GM18519 (cell line): ENCODE data around the gene KCNG4.
A peak's percentile ranks its signal among the peaks of the same experiment; 100 is the strongest.

ENCODE experiments used
- ATAC-seq: cut with Tn5 transposase; IDR thresholded peaks from one replicate; pipeline ENCODE4 v1.9.1; 2021; ENCODE audit warnings: mild to moderate bottlenecking, moderate library complexity; ENCODE audit not compliant: unreplicated experiment, low FRiP score

The KCNG4 gene

DNA sequence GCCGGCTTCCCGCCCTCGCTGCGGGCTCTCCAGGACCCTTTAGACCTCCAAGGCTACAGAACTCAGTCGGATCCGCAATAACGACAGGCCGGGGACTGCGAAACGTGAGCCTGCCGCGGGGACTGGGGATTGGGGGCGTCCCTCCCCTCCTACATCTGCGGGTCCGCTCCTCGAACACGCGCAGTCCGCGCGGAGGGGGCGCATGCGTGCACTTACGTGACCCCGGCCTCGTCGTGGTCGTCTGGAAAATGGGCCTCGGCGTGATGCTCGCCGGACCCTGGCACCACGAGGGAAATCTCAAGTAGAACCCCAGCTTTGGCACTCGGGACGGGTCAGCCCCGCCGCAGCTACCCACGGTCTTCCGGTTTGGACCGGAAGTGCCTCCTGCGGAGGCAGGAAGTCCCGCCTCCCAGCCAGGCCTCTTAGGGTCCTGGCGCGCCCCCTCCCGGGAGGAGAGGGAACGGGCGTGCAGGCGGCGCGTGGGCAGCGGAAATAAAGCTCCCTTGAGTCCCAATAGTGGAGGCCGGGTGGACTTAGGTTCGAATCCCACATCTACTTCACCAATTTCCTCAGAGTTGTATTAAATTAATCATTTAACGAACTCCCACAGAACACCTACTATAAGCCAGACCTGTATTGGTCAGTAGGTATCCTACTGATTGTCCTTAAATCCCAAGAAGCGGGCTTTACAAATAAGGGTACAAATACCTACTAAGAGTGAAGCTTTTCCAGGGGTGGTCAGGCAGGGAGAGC is 53.0 kb downstream of the KCNG4 start, which contains the start of gene TAF1C:
Gene TAF1C, minus strand, starts transcription at position 373 of the 753 bp plus-strand sequence. CDS start 2,069 bp downstream, outside the sequence.
- peak; percentile 66 for ATAC-seq

DNA sequence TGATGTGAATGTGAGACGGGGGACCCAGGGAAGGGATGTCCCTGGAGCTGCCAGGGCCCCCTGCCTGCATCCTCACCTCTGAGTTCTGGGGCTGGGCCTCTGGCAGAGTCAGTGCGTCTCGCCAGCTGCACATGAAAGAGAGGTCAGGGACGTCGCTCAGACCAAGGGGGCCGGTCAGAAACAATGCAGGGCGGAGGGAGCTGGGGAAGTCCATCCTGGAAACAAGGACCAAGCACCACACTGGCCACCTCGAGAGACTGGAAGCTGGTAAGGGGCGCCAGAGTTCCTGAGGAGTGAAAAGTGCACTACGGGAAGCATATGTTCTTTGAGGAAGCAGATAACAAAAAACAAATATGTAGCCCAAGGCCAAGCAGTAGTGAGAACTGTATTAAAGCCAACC is 55.0 kb downstream of the KCNG4 start:
- no peak for ATAC-seq

DNA sequence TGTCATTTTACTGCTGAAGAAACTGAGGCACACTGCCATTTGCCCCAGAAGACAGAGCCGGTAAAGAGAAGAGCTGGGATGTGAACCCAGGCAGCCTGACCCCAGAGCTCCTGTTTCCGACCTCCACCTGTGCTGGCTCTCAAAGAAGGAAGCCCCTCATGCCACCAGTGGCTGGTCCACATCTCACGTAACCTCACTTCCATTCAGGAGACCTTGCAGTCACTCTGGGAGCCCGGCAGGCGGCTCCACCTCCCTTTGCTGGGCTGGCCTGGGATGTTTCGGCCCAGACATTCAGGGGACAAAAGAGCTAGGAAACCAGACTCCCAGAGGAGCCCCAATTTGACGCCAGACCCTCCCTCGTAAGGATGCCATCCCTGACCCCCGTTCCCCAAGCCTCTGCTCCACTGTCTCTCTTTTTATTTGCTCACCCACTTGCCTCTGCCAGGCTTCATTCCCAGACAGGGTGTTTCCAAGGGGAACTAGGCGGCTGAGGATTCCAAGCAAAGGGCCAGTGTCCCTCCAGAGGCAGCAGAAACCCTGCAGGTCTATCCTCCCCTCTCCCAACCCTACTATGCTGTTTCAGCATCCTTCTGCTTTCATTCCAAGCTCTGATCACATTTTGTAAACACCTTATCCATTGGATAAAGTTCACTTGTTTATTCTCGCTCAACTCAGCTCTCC is 55.8 kb downstream of the KCNG4 start:
- no peak for ATAC-seq

DNA sequence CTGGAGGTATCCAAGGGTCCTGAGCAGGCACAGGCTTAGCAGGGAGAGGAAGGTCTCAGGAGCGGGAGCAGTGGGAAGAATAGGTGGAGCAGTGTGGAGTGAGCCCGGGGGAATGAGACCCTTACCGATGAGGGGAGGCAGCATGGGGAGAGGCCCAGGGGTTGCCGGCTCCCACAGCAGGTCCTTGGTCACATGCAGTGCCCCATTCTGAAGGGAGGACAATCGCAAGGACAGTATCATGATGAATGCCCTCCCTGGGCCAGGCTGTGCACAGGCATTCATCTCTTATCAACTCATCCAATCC is 56.3 kb downstream of the KCNG4 start:
- no peak for ATAC-seq

DNA sequence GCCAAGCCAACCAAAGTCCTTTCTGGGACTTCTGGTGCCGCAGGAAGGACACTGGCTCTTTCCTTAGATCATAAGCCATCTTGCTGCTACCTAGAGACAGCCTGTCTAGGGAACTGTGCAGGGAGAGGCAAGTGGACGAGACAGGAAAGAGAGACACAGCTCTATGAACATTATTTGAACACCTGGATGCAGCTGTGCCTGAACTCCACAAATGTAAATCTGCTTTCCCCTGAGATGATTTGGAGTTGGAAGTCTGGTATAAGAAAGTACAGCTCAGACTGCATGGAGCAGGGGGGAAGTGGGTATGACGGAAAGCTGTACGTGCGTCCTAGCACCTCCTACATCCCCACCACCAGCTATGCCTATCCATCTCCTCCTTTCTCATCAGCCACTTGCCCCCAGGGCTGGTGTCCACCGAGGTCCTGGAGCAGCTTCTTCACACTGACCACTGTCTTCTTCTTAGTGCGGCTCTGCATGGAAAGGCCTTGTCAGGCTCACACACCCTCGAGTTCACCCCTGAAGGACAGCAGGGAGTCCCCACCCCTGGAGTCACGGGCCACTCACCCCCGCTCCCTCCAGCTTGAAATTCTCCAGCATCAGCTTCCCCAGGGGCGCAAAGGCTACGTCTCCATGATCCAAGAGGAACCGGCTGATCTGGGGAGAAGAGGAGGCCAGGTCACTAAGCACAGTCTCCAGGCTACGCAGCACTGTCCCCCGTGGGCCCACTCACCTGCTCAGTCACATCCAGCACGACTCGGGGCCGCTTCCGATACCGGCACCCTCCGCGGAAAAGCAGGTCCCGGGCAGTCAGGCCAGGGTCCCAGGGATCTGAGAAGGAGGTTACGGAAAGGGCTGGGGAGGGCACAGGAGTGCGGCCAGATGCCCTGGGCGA is 56.9 kb downstream of the KCNG4 start:
- ATAC-seq = no peak

DNA sequence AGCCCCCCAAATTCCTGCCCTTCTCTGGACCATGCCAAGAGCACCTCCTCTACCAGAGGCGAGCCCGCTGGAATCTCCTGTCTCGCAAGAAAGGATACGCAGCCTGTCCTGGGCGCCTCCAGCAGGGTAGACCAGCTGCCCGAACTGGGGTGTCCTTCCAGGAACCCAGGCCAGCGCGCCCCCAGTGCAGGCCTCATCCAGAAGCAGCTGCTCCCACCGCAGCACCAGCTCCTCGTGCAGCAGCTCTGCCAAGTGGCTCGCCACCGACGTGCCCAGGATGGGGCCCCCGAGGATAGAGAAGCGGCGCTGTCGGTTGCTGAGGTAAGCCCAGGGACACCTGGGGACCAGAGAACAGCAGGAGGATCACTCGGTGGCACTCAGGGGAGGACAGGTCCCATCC is 57.7 kb downstream of the KCNG4 start:
- no peak for ATAC-seq

DNA sequence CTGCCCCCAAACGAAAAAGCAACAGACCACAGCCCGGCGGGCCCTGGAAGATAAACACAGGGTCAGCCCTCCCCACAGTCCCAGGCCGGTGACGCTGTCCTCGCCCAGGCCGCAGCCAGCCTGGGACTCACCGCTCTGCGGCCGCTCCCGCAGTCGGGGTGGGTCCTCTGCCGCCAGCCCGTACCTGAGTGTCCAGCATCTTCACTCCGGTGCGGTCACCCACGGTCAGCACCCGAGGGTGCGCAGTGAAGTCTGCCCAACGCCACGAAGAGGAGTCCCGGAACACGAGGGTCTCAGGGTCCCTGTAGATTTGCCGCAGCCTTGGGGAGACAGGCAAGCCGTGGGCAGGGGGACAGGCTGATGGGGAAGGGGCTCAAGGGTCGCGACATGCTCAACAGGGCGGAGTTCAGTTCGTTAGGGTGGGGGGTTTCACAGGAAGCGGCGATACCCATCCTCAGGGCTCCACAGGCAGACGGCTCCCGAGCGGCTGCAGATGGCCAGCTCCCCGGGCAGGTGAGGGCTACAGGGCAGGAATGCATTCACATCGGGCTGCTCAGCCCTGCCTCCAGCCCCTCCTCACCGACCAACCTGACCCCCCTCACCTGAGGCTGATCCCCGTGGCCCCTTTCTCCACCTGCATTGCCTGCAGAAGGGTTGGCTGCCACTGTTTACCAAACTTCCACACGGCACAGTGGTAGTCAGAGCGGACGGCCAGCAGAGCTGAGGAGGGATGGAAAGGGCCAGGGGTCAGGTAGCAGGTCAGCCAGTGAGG is 58.5 kb downstream of the KCNG4 start:
- no peak for ATAC-seq

DNA sequence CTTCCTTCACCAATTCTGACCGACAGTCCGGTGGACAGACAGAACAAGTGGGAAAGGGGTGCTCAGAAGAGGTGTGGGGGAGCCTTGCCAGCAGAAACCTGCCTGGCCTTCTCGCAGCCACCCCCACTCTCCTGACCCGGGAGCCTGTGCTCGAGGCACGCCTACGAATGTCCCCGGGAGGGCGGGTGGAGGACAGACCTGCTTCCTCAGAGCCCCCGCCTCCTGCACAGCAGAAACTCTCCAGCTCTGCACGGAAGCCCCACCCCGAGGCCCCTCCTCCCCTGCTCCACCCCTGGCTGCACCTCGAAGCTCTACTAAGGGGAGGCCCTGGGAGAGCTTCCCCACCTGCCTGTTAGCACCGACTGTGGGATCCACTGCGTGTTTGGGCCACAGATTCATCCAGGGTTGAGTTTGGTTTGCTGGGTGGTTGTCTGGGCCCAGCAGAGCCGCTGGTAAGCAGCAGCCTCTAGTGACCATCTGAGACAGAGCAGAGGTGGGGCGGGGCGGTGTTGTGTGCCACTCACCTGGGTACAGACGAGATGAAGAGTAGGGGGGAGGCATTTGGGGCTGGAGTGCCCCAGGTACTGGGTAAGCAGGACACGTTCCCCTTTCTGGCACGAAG is 59.2 kb downstream of the KCNG4 start:
- ATAC-seq = no peak

DNA sequence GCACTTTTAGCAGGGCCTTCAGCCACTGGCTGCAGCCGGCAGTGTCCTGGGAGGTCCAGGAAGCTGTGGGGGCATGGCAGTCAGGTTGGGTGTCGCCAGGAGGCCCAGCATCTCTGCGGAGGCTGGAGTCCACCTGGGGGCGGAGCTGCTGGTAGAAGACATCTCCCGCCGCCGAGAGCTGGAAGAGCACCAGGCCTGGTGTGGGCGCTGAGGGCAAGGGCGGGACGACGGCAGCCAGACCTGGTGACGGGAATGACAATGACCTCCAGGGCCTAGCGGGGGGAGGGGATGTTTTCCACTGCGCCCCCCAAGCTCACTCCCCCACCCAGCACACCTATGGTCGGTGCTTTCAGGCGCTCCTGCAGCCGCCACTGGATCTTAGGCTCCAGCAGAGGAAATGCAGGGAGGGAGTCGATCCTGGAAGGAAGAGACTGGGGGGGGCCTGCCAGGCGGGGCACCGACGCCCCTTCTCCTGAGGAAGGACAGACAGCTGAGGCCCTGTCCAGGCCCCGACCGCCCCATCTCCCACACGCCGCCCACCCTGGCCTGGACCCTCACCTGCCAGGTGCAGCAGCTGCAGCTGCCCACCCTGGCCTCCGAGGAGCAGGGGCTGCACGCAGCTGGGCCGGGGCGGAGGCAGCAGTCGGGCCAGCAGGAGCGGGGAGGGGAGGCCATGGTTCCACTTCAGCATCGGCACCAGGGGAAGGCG is 60.0 kb downstream of the KCNG4 start:
- no peak for ATAC-seq

DNA sequence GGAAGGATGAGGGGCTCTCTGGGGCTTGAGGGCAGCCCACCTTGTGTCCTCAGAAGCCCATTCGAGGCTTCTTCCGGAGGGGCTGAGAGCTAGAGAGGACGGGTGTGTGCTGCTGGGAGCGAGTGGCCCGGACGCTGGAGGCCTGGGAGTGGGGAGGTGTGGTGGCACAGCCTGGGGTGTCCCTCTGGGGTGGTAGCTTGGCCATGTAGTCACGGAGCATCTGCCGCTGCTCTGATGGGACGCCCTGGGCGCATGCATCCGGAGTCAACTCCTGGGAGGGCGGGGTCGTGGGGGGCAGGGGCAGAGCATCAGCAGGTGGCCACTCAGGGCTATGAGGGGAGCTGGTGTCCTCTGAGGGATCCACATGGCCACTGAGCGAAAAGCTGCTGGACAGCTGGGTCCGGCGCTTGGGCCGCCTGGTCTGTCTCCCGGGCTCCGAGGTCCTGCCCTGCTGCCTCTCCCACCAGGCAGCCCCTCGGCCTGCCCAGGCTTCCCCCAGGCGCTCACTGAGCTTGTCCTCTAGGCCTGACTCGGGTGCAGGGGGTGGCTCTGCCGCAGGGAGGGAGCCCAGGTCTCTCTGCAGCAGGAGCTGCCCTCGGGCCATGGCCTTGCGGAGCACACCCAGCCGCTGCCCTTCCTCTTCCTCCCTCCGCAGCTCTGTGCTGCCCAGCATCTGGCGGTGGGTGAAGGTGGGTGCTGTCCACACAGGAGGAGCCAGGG is 60.8 kb downstream of the KCNG4 start:
- no peak for ATAC-seq

DNA sequence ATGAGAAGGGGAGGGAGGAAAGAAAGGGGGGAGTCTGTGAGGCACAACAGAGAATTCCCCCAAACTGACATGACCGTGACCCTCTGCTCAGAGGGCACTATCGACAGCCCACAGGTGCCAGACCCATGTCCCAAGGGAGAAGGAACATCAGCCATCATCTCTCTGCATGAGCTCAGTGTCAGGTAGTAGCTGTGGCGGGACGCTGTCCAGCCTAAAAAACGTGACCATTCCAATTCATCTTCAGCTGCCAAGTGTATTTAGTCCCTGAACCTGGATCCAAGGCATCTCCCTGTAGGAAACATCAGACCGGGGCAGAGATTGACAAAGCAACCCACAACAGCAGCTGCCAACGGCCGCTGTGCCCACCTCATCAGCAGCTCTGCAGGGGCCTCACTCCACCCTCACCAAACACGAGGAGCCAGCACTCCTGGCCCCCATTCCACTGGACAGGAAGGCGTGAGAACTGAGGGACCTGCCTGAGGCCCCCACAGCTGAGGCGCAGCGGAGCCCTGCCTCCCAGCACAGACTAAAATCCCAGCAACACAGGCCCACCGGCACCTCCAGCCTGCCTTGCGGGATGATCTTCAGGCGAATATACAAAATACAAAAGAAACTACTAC is 61.6 kb downstream of the KCNG4 start:
- no peak for ATAC-seq

DNA sequence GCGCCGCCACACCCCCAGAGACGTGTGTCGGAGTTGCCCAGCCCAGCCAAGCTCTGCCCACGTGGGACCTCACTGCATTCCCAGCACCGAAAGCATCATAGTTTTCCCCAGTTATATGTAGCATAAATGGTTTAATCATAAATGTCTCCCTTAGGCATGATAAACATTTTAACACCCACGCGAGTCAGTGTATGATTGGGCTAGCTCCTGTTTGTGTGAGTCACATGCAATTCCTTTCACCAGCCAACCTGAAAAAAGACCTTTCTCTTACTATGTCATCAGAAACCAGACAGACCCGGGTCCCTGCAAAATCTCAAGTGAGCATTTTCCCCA is 62.1 kb downstream of the KCNG4 start:
- no peak for ATAC-seq

DNA sequence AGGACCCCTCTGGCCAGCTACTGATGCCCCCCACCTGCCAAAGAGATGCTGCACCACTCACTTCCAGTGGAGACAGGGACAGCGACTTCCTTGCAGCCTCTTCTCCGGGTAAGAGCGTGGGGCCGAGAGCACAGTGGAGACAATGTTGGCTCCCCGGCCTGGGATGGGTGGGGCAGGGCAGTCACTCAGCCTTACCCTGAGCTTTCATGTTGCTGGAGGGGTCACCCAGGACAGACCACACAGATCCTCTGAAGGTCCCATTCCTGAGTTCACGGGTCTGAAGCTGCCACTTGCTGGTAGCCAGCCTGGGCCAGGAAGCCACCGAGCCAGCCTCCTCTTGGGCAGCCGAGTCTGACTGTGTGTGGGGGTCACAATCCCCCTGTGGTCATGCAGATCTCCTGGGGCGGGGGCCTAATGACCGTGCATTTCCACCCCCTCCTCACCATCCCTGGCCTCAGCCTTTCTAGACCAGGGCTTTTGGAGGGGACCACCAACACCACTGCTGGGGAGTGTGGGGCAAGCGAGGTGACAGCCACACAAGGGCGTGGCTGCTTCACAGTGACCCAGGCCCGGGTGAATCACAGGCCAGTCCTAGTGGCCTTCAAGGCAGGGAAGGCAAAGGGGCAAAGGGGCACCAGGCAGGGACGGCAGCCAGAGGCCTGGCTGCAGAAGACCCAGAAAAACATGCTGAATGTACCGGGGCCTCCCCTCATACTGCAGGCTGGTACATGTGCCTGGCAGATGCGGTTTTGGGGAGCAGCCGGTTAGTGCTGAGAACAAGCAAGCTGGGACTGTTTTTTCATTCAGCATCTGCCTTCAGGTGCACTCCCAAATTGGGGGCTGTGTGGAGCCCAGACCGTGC is 63.4 kb downstream of the KCNG4 start:
- ATAC-seq = no peak

DNA sequence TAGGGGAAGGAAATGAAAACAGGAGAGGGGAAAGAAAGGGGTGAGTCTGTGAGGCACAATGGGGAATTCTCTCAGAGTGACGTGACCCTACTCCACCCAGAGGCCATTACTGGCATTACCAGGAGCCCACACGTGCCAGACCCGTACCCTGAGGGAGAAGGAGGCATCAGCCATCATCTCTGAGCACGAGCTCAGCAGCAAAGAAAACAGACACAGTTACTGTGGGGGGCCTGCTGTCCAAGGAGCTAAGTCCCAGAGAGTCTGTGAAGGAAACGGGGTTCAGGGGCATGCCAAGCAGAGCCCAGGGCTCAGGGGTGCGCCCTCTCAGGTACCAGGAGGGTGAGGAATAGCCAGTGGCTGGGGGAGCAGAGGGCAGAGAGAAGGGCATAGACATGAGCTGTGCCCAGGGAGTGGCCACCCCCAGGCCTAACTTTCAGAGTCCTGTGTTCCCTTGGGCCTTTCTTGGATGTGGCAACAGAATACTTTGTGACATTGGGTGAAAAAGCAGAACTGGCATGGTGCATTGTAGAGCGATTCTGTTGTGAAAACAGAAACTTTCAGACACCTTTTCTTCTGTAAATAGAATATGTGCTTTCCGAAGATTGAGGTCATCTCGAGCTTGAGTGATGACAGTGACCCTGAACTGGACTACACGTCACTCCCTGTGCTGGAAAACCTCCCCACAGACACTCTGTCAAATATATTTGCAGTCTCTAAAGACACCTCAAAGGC is 64.3 kb downstream of the KCNG4 start:
- ATAC-seq = no peak

DNA sequence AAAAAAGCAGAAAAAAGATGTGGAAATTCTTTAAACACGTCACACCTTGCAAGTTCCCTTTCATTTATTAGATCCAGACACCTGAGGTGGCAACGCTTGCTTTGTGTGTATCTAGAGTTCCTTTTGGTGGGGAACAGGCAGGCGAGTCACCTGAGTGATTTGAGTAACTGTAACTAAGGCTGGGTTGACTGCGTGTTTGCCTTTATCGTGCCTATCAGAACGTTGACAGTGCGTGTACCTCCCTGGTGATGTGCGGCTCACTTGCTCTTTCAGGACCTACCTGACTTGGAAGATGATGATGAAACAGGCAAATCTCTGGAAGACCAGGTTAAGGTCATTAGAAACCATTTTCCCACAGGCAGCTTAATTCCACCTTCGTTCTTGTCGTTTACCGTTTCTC is 65.4 kb downstream of the KCNG4 start:
- no peak for ATAC-seq

DNA sequence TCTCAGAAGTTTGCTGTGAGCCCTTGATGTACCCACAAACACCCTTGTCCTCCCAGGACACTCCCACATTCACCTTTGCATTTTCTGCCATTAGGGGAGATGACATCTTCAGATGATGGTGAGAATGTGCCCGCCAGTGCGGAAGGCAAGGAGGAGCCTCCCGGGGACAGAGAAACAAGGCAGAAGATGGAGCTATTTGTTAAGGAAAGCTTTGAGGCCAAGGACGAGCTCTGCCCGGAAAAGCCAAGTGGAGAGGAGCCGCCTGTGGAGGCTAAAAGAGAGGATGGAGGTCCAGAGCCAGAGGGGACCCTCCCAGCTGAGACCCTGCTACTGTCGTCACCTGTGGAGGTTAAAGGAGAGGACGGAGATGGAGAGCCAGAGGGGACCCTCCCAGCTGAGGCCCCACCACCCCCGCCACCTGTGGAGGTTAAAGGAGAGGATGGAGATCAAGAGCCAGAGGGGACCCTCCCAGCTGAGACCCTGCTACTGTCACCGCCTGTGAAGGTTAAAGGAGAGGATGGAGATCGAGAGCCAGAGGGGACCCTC is 70.0 kb downstream of the KCNG4 start:
- ATAC-seq = no peak
